IMR-90 (cell line): Measurements from ENCODE around the gene B3GALT6. TPM values are rescaled to one million over a fixed set of nuclear protein-coding genes. Genes with fewer than 3 reads are reported as not detected.

Experiments used
- ATAC-seq: fragments of 200-7000 bp; cut with Tn5 transposase; 2 replicates; pipeline ENCODE4 v1.9.1; 2020; ENCODE audit warnings: low read depth, mild to moderate bottlenecking, moderate library complexity
- BruUV-seq: library from RNA; stranded (reverse); fragments of 400-500 nt; replicated peaks from 2 replicates; lab custom pipeline; 2021; lab: Mats Ljungman, UMichigan
- CTCF ChIA-PET: fragments of 300-600 bp; formaldehyde crosslinking; extraction: SDS; loops from one replicate; lab custom pipeline; 2021; ENCODE audit warnings: antibody characterized with exemption; lab: Yijun Ruan, JAX
- POLR2A ChIA-PET: fragments of 300-600 bp; sonication (Branson Sonifier 250); formaldehyde crosslinking; loops from one replicate; lab custom pipeline; 2022; ENCODE audit warnings: antibody characterized with exemption; ENCODE audit not compliant: unreplicated experiment; lab: Charles Lee
- DNase-seq: peaks from one replicate; pipeline ENCODE4 v3.0.0; 2013
- H2AFZ ChIP-seq: replicated peaks from 2 replicates; pipeline ENCODE3; 2013; ENCODE audit warnings: low read length, mild to moderate bottlenecking; ENCODE audit not compliant: poor library complexity
- H2AK5ac ChIP-seq: 2 replicates; pipeline ENCODE4 v1.6.1; 2013; ENCODE audit warnings: low read depth, low read length, inconsistent platforms
- H2AK9ac ChIP-seq: replicated peaks from 2 replicates; pipeline ENCODE3; 2013; ENCODE audit warnings: mild to moderate bottlenecking, low read depth, low read length, moderate library complexity; ENCODE audit not compliant: poor library complexity
- H2BK120ac ChIP-seq: 2 replicates; pipeline ENCODE4 v1.6.1; 2013; ENCODE audit warnings: low read depth, low read length, inconsistent platforms
- H2BK15ac ChIP-seq: 3 replicates; pipeline ENCODE4 v1.6.1; 2013; ENCODE audit warnings: low read depth, low read length, inconsistent platforms
- H2BK20ac ChIP-seq: 2 replicates; pipeline ENCODE4 v1.6.1; 2013; ENCODE audit warnings: low read depth, mild to moderate bottlenecking, inconsistent platforms, low read length, moderate library complexity
- H2BK5ac ChIP-seq: 2 replicates; pipeline ENCODE4 v1.6.1; 2013; ENCODE audit warnings: mild to moderate bottlenecking, low read depth, low read length, inconsistent platforms; ENCODE audit not compliant: poor library complexity, severe bottlenecking
- H3K14ac ChIP-seq: replicated peaks from 2 replicates; pipeline ENCODE4 v1.6.1; 2013; ENCODE audit warnings: low read depth, low read length, inconsistent platforms
- H3K18ac ChIP-seq: 2 replicates; pipeline ENCODE4 v1.6.1; 2013; ENCODE audit warnings: low read depth, low read length, control low read depth
- H3K23ac ChIP-seq: 2 replicates; pipeline ENCODE4 v1.6.1; 2013; ENCODE audit warnings: low read depth, low read length, inconsistent platforms
- H3K27ac ChIP-seq: 2 replicates; pipeline ENCODE4 v1.5.1; 2013; ENCODE audit warnings: mild to moderate bottlenecking, control low read depth, low read length; ENCODE audit not compliant: insufficient read depth
- H3K27me3 ChIP-seq: 2 replicates; pipeline ENCODE4 v1.6.1; 2013; ENCODE audit warnings: low read length; ENCODE audit not compliant: control insufficient read depth, insufficient read depth
- H3K36me3 ChIP-seq: 2 replicates; pipeline ENCODE4 v1.6.1; 2013; ENCODE audit warnings: low read length, mixed read lengths; ENCODE audit not compliant: control insufficient read depth, insufficient read depth
- H3K4ac ChIP-seq: 2 replicates; pipeline ENCODE4 v1.6.1; 2013; ENCODE audit warnings: low read depth, low read length, inconsistent platforms
- H3K4me1 ChIP-seq: 2 replicates; pipeline ENCODE4 v1.6.1; 2013; ENCODE audit warnings: low read length, mixed read lengths; ENCODE audit not compliant: control insufficient read depth, insufficient read depth
- H3K4me2 ChIP-seq: 2 replicates; pipeline ENCODE4 v1.6.1; 2013; ENCODE audit warnings: low read depth, mild to moderate bottlenecking, control low read depth, low read length, moderate library complexity
- H3K4me3 ChIP-seq: 2 replicates; pipeline ENCODE4 v1.5.1; 2013; ENCODE audit warnings: low read depth, mild to moderate bottlenecking, control low read depth, low read length, moderate library complexity; ENCODE audit not compliant: insufficient read depth
- H3K56ac ChIP-seq: 2 replicates; pipeline ENCODE4 v1.6.1; 2013; ENCODE audit warnings: low read length, inconsistent platforms; ENCODE audit not compliant: insufficient read depth; ENCODE audit errors: extremely low read depth
- H3K79me1 ChIP-seq, 2 experiments: 2 replicates each; pipeline ENCODE4 v1.6.1; 2013; ENCODE audit warnings: low read length in 2 of 2, inconsistent platforms in 1 of 2, low read depth in 1 of 2
- H3K9ac ChIP-seq: 2 replicates; pipeline ENCODE4 v1.6.1; 2013; ENCODE audit warnings: low read depth, low read length, control low read depth
- H3K9me1 ChIP-seq: 2 replicates; pipeline ENCODE4 v1.6.1; 2013; ENCODE audit warnings: low read length, inconsistent platforms; ENCODE audit not compliant: insufficient read depth
- H3K9me3 ChIP-seq: 2 replicates; pipeline ENCODE4 v1.6.1; 2013; ENCODE audit warnings: low read length; ENCODE audit not compliant: control insufficient read depth, insufficient read depth
- H4K20me1 ChIP-seq: 2 replicates; pipeline ENCODE4 v1.6.1; 2013; ENCODE audit warnings: low read length, inconsistent platforms; ENCODE audit not compliant: insufficient read depth
- H4K5ac ChIP-seq: 2 replicates; pipeline ENCODE4 v1.6.1; 2013; ENCODE audit warnings: mild to moderate bottlenecking, low read depth, low read length, control low read depth
- H4K8ac ChIP-seq, 2 experiments: 2 replicates each; pipeline ENCODE4 v1.6.1; 2013; ENCODE audit warnings: low read depth in 2 of 2, low read length in 2 of 2, control low read depth in 1 of 2, inconsistent platforms in 1 of 2
- H4K91ac ChIP-seq: 2 replicates; pipeline ENCODE4 v1.6.1; 2013; ENCODE audit warnings: low read depth, low read length, inconsistent platforms; ENCODE audit not compliant: insufficient read depth
- BHLHE40 ChIP-seq: fragments of 150-350 bp; IDR thresholded peaks from 2 replicates; pipeline ENCODE4 v1.6.1; 2016; ENCODE audit warnings: mild to moderate bottlenecking, low read depth, low read length
- CEBPB ChIP-seq: IDR thresholded peaks from 2 replicates; pipeline ENCODE4 v1.6.1; 2012; ENCODE audit warnings: low read depth, low read length, improper control_type of control experiment
- CHD1 ChIP-seq: IDR thresholded peaks from 2 replicates; pipeline ENCODE4 v1.6.1; 2012; ENCODE audit warnings: low read depth, low read length, improper control_type of control experiment
- FOS ChIP-seq: fragments of 150-350 bp; IDR thresholded peaks from 2 replicates; pipeline ENCODE4 v1.6.1; 2016; ENCODE audit warnings: low read depth, low read length
- MAFK ChIP-seq: IDR thresholded peaks from 2 replicates; pipeline ENCODE4 v1.6.1; 2012; ENCODE audit warnings: low read depth, low read length, improper control_type of control experiment
- MAZ ChIP-seq: IDR thresholded peaks from 2 replicates; pipeline ENCODE4 v1.6.1; 2012; ENCODE audit warnings: low read depth, mild to moderate bottlenecking, low read length, improper control_type of control experiment, moderate library complexity, borderline replicate concordance
- MXI1 ChIP-seq: IDR thresholded peaks from 2 replicates; pipeline ENCODE4 v1.6.1; 2012; ENCODE audit warnings: low read depth, mild to moderate bottlenecking, low read length, moderate library complexity, borderline replicate concordance
- NFE2L2 ChIP-seq: fragments of 150-350 bp; IDR thresholded peaks from 2 replicates; pipeline ENCODE4 v1.6.1; 2016; ENCODE audit warnings: low read depth, mild to moderate bottlenecking, low read length
- POLR2A ChIP-seq: IDR thresholded peaks from 2 replicates; pipeline ENCODE4 v1.6.1; 2012; ENCODE audit warnings: mild to moderate bottlenecking, low read depth, low read length
- RAD21 ChIP-seq: IDR thresholded peaks from 2 replicates; pipeline ENCODE4 v1.6.1; 2012; ENCODE audit warnings: low read length, improper control_type of control experiment
- RFX5 ChIP-seq: IDR thresholded peaks from 2 replicates; pipeline ENCODE4 v1.8.0; 2012; ENCODE audit warnings: low read depth, mild to moderate bottlenecking, low read length, moderate library complexity
- SMC3 ChIP-seq: fragments of 150-350 bp; IDR thresholded peaks from 2 replicates; pipeline ENCODE4 v1.6.1; 2016; ENCODE audit warnings: low read depth, mild to moderate bottlenecking, antibody characterized with exemption, low read length, moderate library complexity
- USF2 ChIP-seq: fragments of 150-350 bp; IDR thresholded peaks from 2 replicates; pipeline ENCODE4 v1.6.1; 2017; ENCODE audit warnings: mild to moderate bottlenecking, antibody characterized with exemption, low read length, low read depth
- WGBS, 2 experiments: methylation state at CpG; one replicate each; pipeline versions ENCODE4 v1.1.5 to v1.1.7; 2013; ENCODE audit warnings: missing lambda C conversion rate in 2 of 2; ENCODE audit not compliant: insufficient read length in 1 of 2; ENCODE audit errors: extremely low coverage in 2 of 2; 5-methylcytosine and 5-hydroxymethylcytosine counted together
- dilution Hi-C: fragments of 300-500 bp; cut with HindIII; formaldehyde crosslinking; loops from one replicate; pipeline ENCODE4 v1.14.3; 2018; ENCODE audit warnings: low sequenced_read_pairs; ENCODE audit not compliant: unreplicated experiment
- in situ Hi-C: fragments of 300-500 bp; cut with MboI; formaldehyde crosslinking; loops from 3 replicates; pipeline ENCODE4 v1.14.3; 2019; ENCODE audit warnings: low sequenced_read_pairs, inconsistent platforms, mixed read lengths
- intact Hi-C: fragments of 100-400 bp; cut with micrococcal nuclease; formaldehyde crosslinking; loops from 2 replicates; pipeline ENCODE4 v1.10.0; 2022
- polyA plus RNA-seq, 3 experiments: library from polyadenylated mRNA; depleted of rRNA; stranded (reverse); fragments of >200 nt; gene quantifications; 2 replicates each; pipeline ENCODE4 v1.2.3, GENCODE V29; 2012; ENCODE audit warnings: low replicate concordance in 1 of 3
- total RNA-seq: library from RNA; depleted of rRNA; stranded (reverse); fragments of >200 nt; gene quantifications from 2 replicates; pipeline ENCODE4 v1.2.3, GENCODE V29; 2012
- TF ChIP-seq, protein P1 (sequence below): fragments of 150-350 bp; IDR thresholded peaks from 2 replicates; pipeline ENCODE4 v1.6.1; 2016; ENCODE audit warnings: low read depth, mild to moderate bottlenecking, low read length, moderate library complexity, borderline replicate concordance
- TF ChIP-seq, protein P2 (sequence below): conservative IDR thresholded peaks from 2 replicates; pipeline ENCODE4 v1.5.1; 2012; ENCODE audit warnings: mild to moderate bottlenecking, low read depth, low read length, improper control_type of control experiment

Gene B3GALT6
- total and polyA plus RNA-seq, 2 of the 4 experiments (the other 2 are of a cell fraction): 12.2 to 23.0 TPM

GRCh38 chr1:1197551-1198422 lies 34.2 kb upstream of the B3GALT6 start:
- no peak overlapping the region for H2BK20ac ChIP-seq
- H3K56ac ChIP-seq: no peak overlapping the region
- in situ Hi-C loops: no loop called here
- BruUV-seq: no TSS peak
- no peak overlapping the region for H2AK9ac ChIP-seq
- H4K5ac ChIP-seq: no peak overlapping the region
- DNase-seq (no peak), ATAC-seq (no peak)
- H3K9ac ChIP-seq: no peak overlapping the region
- WGBS, 2 experiments: 90% methylated on average over 20 of the region's 48 CpGs; no CpG with 5 or more reads in 1 of the 2 experiments
- intact Hi-C loops: no loop called here
- POLR2A ChIA-PET: no interaction called here
- H3K4ac ChIP-seq: no peak overlapping the region
- no peak overlapping the region for H2BK120ac ChIP-seq
- no peaks in the 10 kb centered on the region for H3K9me1 ChIP-seq
- dilution Hi-C loops: no loop called here
- no peak overlapping the region for H3K4me3 ChIP-seq
- no peak overlapping the region for H3K4me2 ChIP-seq
- H2AFZ ChIP-seq: no peak overlapping the region
- CTCF ChIA-PET: no interaction called here
- no peak overlapping the region for H2BK5ac ChIP-seq
- no peaks in the 10 kb centered on the region for H3K79me1 ChIP-seq
- no peaks in the 10 kb centered on the region for H3K36me3 ChIP-seq
- H3K9me3 ChIP-seq: peaks cover 11% of the 10 kb centered on the region
- no peak overlapping the region for H4K91ac ChIP-seq
- H4K20me1 ChIP-seq: no peaks in the 10 kb centered on the region
- no peak overlapping the region for H2AK5ac ChIP-seq
- no peak overlapping the region for H2BK15ac ChIP-seq
- H3K14ac ChIP-seq: no peak overlapping the region
- no peak overlapping the region for H3K23ac ChIP-seq
- H3K27ac ChIP-seq: no peak overlapping the region
- no peaks in the 10 kb centered on the region for H3K4me1 ChIP-seq
- no peaks in the 10 kb centered on the region; the same call in 1 of the 2 replicates for H3K27me3 ChIP-seq
- H3K18ac ChIP-seq: no peak overlapping the region
- no peak overlapping the region for H4K8ac ChIP-seq
- TF ChIP-seq BHLHE40: no peak
- no peak for TF ChIP-seq POLR2A
- TF ChIP-seq, protein P1, sequence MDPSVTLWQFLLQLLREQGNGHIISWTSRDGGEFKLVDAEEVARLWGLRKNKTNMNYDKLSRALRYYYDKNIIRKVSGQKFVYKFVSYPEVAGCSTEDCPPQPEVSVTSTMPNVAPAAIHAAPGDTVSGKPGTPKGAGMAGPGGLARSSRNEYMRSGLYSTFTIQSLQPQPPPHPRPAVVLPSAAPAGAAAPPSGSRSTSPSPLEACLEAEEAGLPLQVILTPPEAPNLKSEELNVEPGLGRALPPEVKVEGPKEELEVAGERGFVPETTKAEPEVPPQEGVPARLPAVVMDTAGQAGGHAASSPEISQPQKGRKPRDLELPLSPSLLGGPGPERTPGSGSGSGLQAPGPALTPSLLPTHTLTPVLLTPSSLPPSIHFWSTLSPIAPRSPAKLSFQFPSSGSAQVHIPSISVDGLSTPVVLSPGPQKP: no peak
- no peak for TF ChIP-seq USF2
- no peak for TF ChIP-seq FOS
- TF ChIP-seq CEBPB: no peak
- TF ChIP-seq NFE2L2: no peak
- TF ChIP-seq SMC3: no peak
- no peak for TF ChIP-seq MXI1
- no peak for TF ChIP-seq RAD21
- TF ChIP-seq CHD1: no peak
- no peak for TF ChIP-seq MAZ
- TF ChIP-seq RFX5: no peak
- no peak for TF ChIP-seq MAFK
- TF ChIP-seq, protein P2, sequence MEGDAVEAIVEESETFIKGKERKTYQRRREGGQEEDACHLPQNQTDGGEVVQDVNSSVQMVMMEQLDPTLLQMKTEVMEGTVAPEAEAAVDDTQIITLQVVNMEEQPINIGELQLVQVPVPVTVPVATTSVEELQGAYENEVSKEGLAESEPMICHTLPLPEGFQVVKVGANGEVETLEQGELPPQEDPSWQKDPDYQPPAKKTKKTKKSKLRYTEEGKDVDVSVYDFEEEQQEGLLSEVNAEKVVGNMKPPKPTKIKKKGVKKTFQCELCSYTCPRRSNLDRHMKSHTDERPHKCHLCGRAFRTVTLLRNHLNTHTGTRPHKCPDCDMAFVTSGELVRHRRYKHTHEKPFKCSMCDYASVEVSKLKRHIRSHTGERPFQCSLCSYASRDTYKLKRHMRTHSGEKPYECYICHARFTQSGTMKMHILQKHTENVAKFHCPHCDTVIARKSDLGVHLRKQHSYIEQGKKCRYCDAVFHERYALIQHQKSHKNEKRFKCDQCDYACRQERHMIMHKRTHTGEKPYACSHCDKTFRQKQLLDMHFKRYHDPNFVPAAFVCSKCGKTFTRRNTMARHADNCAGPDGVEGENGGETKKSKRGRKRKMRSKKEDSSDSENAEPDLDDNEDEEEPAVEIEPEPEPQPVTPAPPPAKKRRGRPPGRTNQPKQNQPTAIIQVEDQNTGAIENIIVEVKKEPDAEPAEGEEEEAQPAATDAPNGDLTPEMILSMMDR: no peak
